H1 (cell line): ENCODE measurements around the gene AGAP1. TPM values are rescaled to one million over a fixed set of nuclear protein-coding genes. Genes with fewer than 3 reads are reported as not detected.

ENCODE experiments used
- CTCF ChIA-PET: fragments of 300-600 bp; sonication (Branson Sonifier 250); formaldehyde crosslinking; loops from one replicate; lab custom pipeline; 2021; ENCODE audit not compliant: partially characterized antibody; lab: Charles Lee
- POLR2A ChIA-PET: fragments of 300-600 bp; sonication (Branson Sonifier 250); formaldehyde crosslinking; loops from one replicate; lab custom pipeline; 2021; ENCODE audit warnings: inconsistent platforms; ENCODE audit not compliant: partially characterized antibody; lab: Charles Lee
- DNase-seq, 2 experiments: peaks; one replicate each; pipeline versions ENCODE4 v3.0.0 to v3.0.0-alpha.2; 2010 to 2022; ENCODE audit warnings: low spot score in 2 of 2, low read depth in 1 of 2, mixed read lengths in 1 of 2
- FAIRE-seq: peaks from 2 replicates; lab custom pipeline; 2011; peaks lifted over from hg19 to GRCh38; lab: Jason Lieb, UNC
- H2AFZ ChIP-seq: 2 replicates; pipeline ENCODE4 v1.8.1; 2012; ENCODE audit warnings: low read length, inconsistent platforms
- H2AK5ac ChIP-seq: 2 replicates; pipeline ENCODE4 v1.6.1; 2013; ENCODE audit warnings: low read depth, low read length
- H2BK120ac ChIP-seq: replicated peaks from 2 replicates; pipeline ENCODE3; 2013; ENCODE audit warnings: low read depth, low read length, inconsistent platforms
- H2BK12ac ChIP-seq: 2 replicates; pipeline ENCODE4 v1.6.1; 2013; ENCODE audit warnings: low read depth, low read length
- H2BK15ac ChIP-seq: 2 replicates; pipeline ENCODE4 v1.6.1; 2013; ENCODE audit warnings: low read length
- H2BK20ac ChIP-seq: 2 replicates; pipeline ENCODE4 v1.6.1; 2013; ENCODE audit warnings: low read length
- H2BK5ac ChIP-seq: 2 replicates; pipeline ENCODE4 v1.6.1; 2013; ENCODE audit warnings: low read depth, low read length
- H3K14ac ChIP-seq: 2 replicates; pipeline ENCODE4 v1.6.1; 2013; ENCODE audit warnings: inconsistent platforms; ENCODE audit not compliant: insufficient read length
- H3K18ac ChIP-seq: 2 replicates; pipeline ENCODE4 v1.6.1; 2013; ENCODE audit warnings: low read length; ENCODE audit errors: extremely low read depth
- H3K23ac ChIP-seq: 2 replicates; pipeline ENCODE4 v1.6.1; 2013; ENCODE audit warnings: inconsistent platforms; ENCODE audit not compliant: insufficient read length
- H3K23me2 ChIP-seq: 2 replicates; pipeline ENCODE4 v1.6.1; 2013; ENCODE audit warnings: low read depth, low read length
- H3K27ac ChIP-seq: 2 replicates; pipeline ENCODE4 v1.6.1; 2011; ENCODE audit warnings: low read depth, low read length, inconsistent platforms
- H3K27me3 ChIP-seq, 4 experiments: replicated peaks in 1 of 4; 1 replicate in 1 of 4; 2 replicates in 3 of 4; pipeline versions ENCODE4 v1.6.1 to v1.8.1; 2011 to 2013; ENCODE audit warnings: low read length in 3 of 4, mild to moderate bottlenecking in 3 of 4, inconsistent platforms in 2 of 4, mixed read lengths in 2 of 4, moderate library complexity in 1 of 4; ENCODE audit not compliant: control insufficient read depth in 3 of 4, insufficient read depth in 3 of 4; ENCODE audit errors: extremely low read depth in 1 of 4
- H3K36me3 ChIP-seq, 4 experiments: 2 replicates each; pipeline versions ENCODE4 v1.6.1 to v1.8.1; 2011 to 2013; ENCODE audit warnings: mild to moderate bottlenecking in 4 of 4, low read length in 3 of 4, moderate library complexity in 2 of 4, control low read depth in 1 of 4, inconsistent platforms in 1 of 4; ENCODE audit not compliant: insufficient read depth in 4 of 4, control insufficient read depth in 2 of 4
- H3K4ac ChIP-seq: replicated peaks from 2 replicates; pipeline ENCODE3; 2013; ENCODE audit warnings: low read length, low read depth, mixed read lengths, inconsistent platforms; ENCODE audit not compliant: insufficient read length
- H3K4me1 ChIP-seq, 4 experiments: replicated peaks in 1 of 4; 1 replicate in 1 of 4; 2 replicates in 3 of 4; pipeline versions ENCODE4 v1.6.1 to v1.8.1; 2011 to 2013; ENCODE audit warnings: low read length in 3 of 4, inconsistent platforms in 2 of 4, mixed read lengths in 1 of 4; ENCODE audit not compliant: insufficient read depth in 4 of 4, control insufficient read depth in 3 of 4
- H3K4me2 ChIP-seq, 2 experiments: 2 replicates each; pipeline versions ENCODE4 v1.6.1 to v1.8.1; 2011 to 2013; ENCODE audit warnings: low read depth in 2 of 2, low read length in 2 of 2, control low read depth in 1 of 2, inconsistent platforms in 1 of 2, mild to moderate bottlenecking in 1 of 2; ENCODE audit not compliant: insufficient read depth in 1 of 2
- H3K4me3 ChIP-seq, 4 experiments: fragments of 200-600, 300-600 bp in 1 of 4; sonication (generic), shearing (Covaris generic), sonication (Bioruptor Twin) in 1 of 4; 2 replicates each; pipeline versions ENCODE4 v1.5.1 to v1.8.1; 2011 to 2016; ENCODE audit warnings: low read length in 4 of 4, low read depth in 3 of 4, control low read depth in 2 of 4, inconsistent platforms in 2 of 4, mild to moderate bottlenecking in 2 of 4, mixed read lengths in 1 of 4, moderate library complexity in 1 of 4; ENCODE audit not compliant: insufficient read depth in 2 of 4; ENCODE audit errors: extremely low read depth in 1 of 4
- H3K56ac ChIP-seq: replicated peaks from 2 replicates; pipeline ENCODE3; 2013; ENCODE audit warnings: low read depth, mild to moderate bottlenecking, mixed read lengths, low read length, inconsistent platforms; ENCODE audit not compliant: insufficient read length
- H3K79me1 ChIP-seq: 2 replicates; pipeline ENCODE4 v1.6.1; 2013; ENCODE audit warnings: low read depth, low read length, control low read depth
- H3K79me2 ChIP-seq, 2 experiments: 2 replicates each; pipeline versions ENCODE4 v1.6.1 to v1.8.1; 2012 to 2013; ENCODE audit warnings: low read length in 2 of 2, mild to moderate bottlenecking in 2 of 2, inconsistent platforms in 1 of 2; ENCODE audit not compliant: insufficient read depth in 2 of 2, control insufficient read depth in 1 of 2
- H3K9ac ChIP-seq, 4 experiments: replicated peaks in 1 of 4; 1 replicate in 1 of 4; 2 replicates in 3 of 4; pipeline versions ENCODE4 v1.6.1 to v1.8.1; 2011 to 2013; ENCODE audit warnings: low read depth in 3 of 4, low read length in 3 of 4, control low read depth in 2 of 4, mild to moderate bottlenecking in 2 of 4, moderate library complexity in 2 of 4, inconsistent platforms in 1 of 4; ENCODE audit errors: extremely low read depth in 1 of 4
- H3K9me3 ChIP-seq, 2 experiments: 2 replicates each; pipeline versions ENCODE4 v1.6.1 to v1.8.1; 2012 to 2013; ENCODE audit warnings: mild to moderate bottlenecking in 2 of 2, moderate library complexity in 2 of 2, control low read depth in 1 of 2, inconsistent platforms in 1 of 2, low read depth in 1 of 2, low read length in 1 of 2, mixed read lengths in 1 of 2; ENCODE audit not compliant: insufficient read depth in 2 of 2
- H4K20me1 ChIP-seq, 2 experiments: replicated peaks in 1 of 2; 2 replicates each; pipeline versions ENCODE3 to v1.8.1; 2011 to 2013; ENCODE audit warnings: inconsistent platforms in 2 of 2, low read length in 2 of 2, mild to moderate bottlenecking in 1 of 2; ENCODE audit not compliant: insufficient read depth in 2 of 2, control insufficient read depth in 1 of 2
- H4K5ac ChIP-seq: 2 replicates; pipeline ENCODE4 v1.6.1; 2013; ENCODE audit warnings: low read length, low read depth, mixed read lengths, inconsistent platforms; ENCODE audit not compliant: insufficient read length
- H4K8ac ChIP-seq: 2 replicates; pipeline ENCODE4 v1.8.0; 2013; ENCODE audit warnings: mild to moderate bottlenecking, moderate library complexity, low read length, inconsistent platforms; ENCODE audit not compliant: insufficient read depth; ENCODE audit errors: extremely low read depth
- H4K91ac ChIP-seq: replicated peaks from 2 replicates; pipeline ENCODE3; 2013; ENCODE audit warnings: low read length, mixed read lengths, inconsistent platforms; ENCODE audit not compliant: insufficient read length
- ASH2L ChIP-seq: fragments of 200-600, 300-600 bp; sonication (generic); IDR thresholded peaks from one replicate; pipeline ENCODE4 v1.7.1; 2017; ENCODE audit warnings: low read length
- CBX5 ChIP-seq: fragments of 300-800, 300-1000 bp; sonication (generic); IDR thresholded peaks from 2 replicates; pipeline ENCODE4 v1.7.1; 2016; ENCODE audit warnings: antibody characterized with exemption, low read length, low read depth
- CBX8 ChIP-seq: fragments of 300-800, 300-1000 bp; sonication (generic); IDR thresholded peaks from 2 replicates; pipeline ENCODE4 v1.7.1; 2016; ENCODE audit warnings: low read depth, low read length, borderline replicate concordance
- CHD1 ChIP-seq: IDR thresholded peaks from 2 replicates; pipeline ENCODE4 v1.6.1; 2012; ENCODE audit warnings: low read depth, low read length, improper control_type of control experiment
- CHD2 ChIP-seq: IDR thresholded peaks from 2 replicates; pipeline ENCODE4 v1.6.1; 2012; ENCODE audit warnings: low read length, improper control_type of control experiment
- HDAC2 ChIP-seq, 2 experiments: fragments of 300-600 bp in 1 of 2; sonication (generic) in 1 of 2; IDR thresholded peaks; 2 replicates each; pipeline ENCODE4 v1.6.1; 2011 to 2012; ENCODE audit warnings: low read depth in 2 of 2, low read length in 2 of 2, mild to moderate bottlenecking in 2 of 2, moderate library complexity in 2 of 2, borderline replicate concordance in 1 of 2, inconsistent platforms in 1 of 2
- MAFK ChIP-seq: IDR thresholded peaks from 2 replicates; pipeline ENCODE4 v1.6.1; 2012; ENCODE audit warnings: low read depth, mild to moderate bottlenecking, improper control_type of control experiment, low read length
- NANOG ChIP-seq: IDR thresholded peaks from 2 replicates; pipeline ENCODE4 v1.6.1; 2011; ENCODE audit warnings: low read length, low read depth, mild to moderate bottlenecking, inconsistent platforms; ENCODE audit not compliant: insufficient read depth, poor library complexity, severe bottlenecking
- RXRA ChIP-seq: IDR thresholded peaks from 2 replicates; pipeline ENCODE4 v1.6.1; 2011; ENCODE audit warnings: low read depth, mild to moderate bottlenecking, low read length, moderate library complexity; ENCODE audit not compliant: insufficient read depth
- SRF ChIP-seq: IDR thresholded peaks from 2 replicates; pipeline ENCODE4 v1.6.1; 2011; ENCODE audit warnings: mild to moderate bottlenecking, low read depth, low read length, moderate library complexity
- SUZ12 ChIP-seq: fragments of 200-600 bp; sonication (generic); IDR thresholded peaks from 2 replicates; pipeline ENCODE4 v1.6.1; 2012; ENCODE audit warnings: mild to moderate bottlenecking, inconsistent platforms, low read length, moderate library complexity, mixed read lengths
- TAF1 ChIP-seq: IDR thresholded peaks from 2 replicates; pipeline ENCODE4 v1.6.1; 2011; ENCODE audit warnings: mild to moderate bottlenecking, low read depth, low read length
- TCF12 ChIP-seq: IDR thresholded peaks from 2 replicates; pipeline ENCODE4 v1.6.1; 2011; ENCODE audit warnings: low read depth, mild to moderate bottlenecking, low read length
- TEAD4 ChIP-seq: IDR thresholded peaks from 2 replicates; pipeline ENCODE4 v1.6.1; 2012; ENCODE audit warnings: low read depth, low read length, inconsistent platforms, mixed read lengths
- WGBS, 2 experiments: shearing (Covaris generic) in 1 of 2; methylation state at CpG; one replicate each; pipeline versions ENCODE4 v1.1.6 to v1.1.7; 2013 to 2015; ENCODE audit warnings: low lambda C conversion rate in 2 of 2, mixed read lengths in 2 of 2, inconsistent platforms in 1 of 2, low coverage in 1 of 2, missing lambda C conversion rate in 1 of 2; ENCODE audit not compliant: insufficient replicate concordance in 2 of 2, insufficient coverage in 1 of 2, insufficient read length in 1 of 2; ENCODE audit errors: extremely low coverage in 1 of 2, missing lambda C conversion rate in 1 of 2; 5-methylcytosine and 5-hydroxymethylcytosine counted together
- polyA plus RNA-seq, 7 experiments: library from polyadenylated mRNA; depleted of rRNA in 3 of 7; stranded (reverse) in 5 of 7; unstranded in 2 of 7; fragments of >200 nt in 5 of 7; fragments of 200-250 nt in 2 of 7; gene quantifications; 1 replicate in 5 of 7; 2 replicates in 1 of 7; 4 replicates in 1 of 7; pipeline versions ENCODE4 v1.2.1 to v1.2.3, GENCODE V29; 2011 to 2013; ENCODE audit warnings: missing spikeins in 2 of 7, mixed read lengths in 2 of 7
- total RNA-seq: library from RNA; stranded (reverse); fragmentation: NEBNext Ultra II Directional; extraction: Animal tissue kit (Norgen Biotek cat#: 25700); gene quantifications from 2 replicates; pipeline ENCODE4 v1.2.1, GENCODE V29; 2021

Gene AGAP1
- total and polyA plus RNA-seq, 2 of the 8 experiments (the other 6 are each of a cell fraction or from before 2014, with no cell fraction given), result 18.1 to 39.4 TPM

DNA sequence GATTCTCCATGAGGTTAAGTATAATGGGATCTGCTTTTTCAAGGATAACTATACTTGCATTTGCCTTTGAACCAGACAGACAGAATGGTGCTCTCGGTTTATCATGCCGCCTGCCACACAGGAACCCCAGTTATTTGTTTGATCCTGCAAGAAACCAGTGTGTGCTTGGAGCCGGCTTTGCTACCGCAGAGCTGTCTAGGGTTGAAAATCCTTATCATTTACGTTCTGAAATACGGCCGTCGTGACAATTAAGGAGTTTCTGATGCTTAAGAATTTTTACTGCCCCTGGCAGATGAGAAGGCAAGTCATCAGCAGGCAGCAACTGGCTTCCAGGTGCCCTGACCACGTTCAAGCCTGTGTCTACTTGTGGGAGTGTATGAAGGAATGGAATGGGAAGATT is 562.3 kb downstream of the AGAP1 start:
- Histone ChIP-seq H3K4ac (no peak overlapping the region), H2BK12ac (no peak overlapping the region), H3K18ac (no peak overlapping the region), H3K23me2 (no peaks in the 10 kb centered on the region), H3K14ac (no peak overlapping the region), H3K56ac (no peak overlapping the region), H3K79me2 (no peaks in the 10 kb centered on the region), H4K20me1 (no peaks in the 10 kb centered on the region), H4K5ac (no peak overlapping the region), H3K9me3 (0 out of 4 replicates have a peak, but pooled peaks cover 0 to 3% of the 10 kb centered on the region in 2 experiments), H4K91ac (no peak overlapping the region), H4K8ac (no peak overlapping the region; the same call in 1 of the 2 replicates), H3K23ac (no peak overlapping the region), H3K4me1 (peaks cover 10 to 28% (median 17%) of the 10 kb centered on the region in 4 experiments), H2BK20ac (no peak overlapping the region), H3K27me3 (peaks cover 0 to 8% (median 2%) of the 10 kb centered on the region in 4 experiments; a peak in 4 of 7 replicates), H3K9ac (no peak overlapping the region), H2BK120ac (no peak overlapping the region), H2AK5ac (no peak overlapping the region), H3K4me2 (no peak overlapping the region), H2BK15ac (no peak overlapping the region), H3K79me1 (no peaks in the 10 kb centered on the region), H3K27ac (no peak overlapping the region), H2BK5ac (no peak overlapping the region), H3K4me3 (no peak overlapping the region), H2AFZ (no peak overlapping the region), H3K36me3 (no peaks in the 10 kb centered on the region)
- no peak for DNase-seq
- FAIRE-seq, result no peak
- WGBS, 2 experiments, result 89% methylated on average over 9 of the region's 9 CpGs; no CpG with 5 or more reads in 1 of the 2 experiments
- ChIA-PET POLR2A (no interaction called here), CTCF (interaction anchor here (0.7 to 1.2 kb wide), 3 partner anchors 10 to 125 kb away, joined by 3 to 4 read pairs (median 3); no protein-coding TSS in a partner anchor)
- no peak for TF ChIP-seq CHD1
- no peak for TF ChIP-seq SRF
- TF ChIP-seq SUZ12, result no peak
- no peak for TF ChIP-seq TAF1
- TF ChIP-seq CHD2, result no peak
- no peak for TF ChIP-seq CBX5
- no peak for TF ChIP-seq TCF12
- no peak for TF ChIP-seq NANOG
- no peak for TF ChIP-seq ASH2L
- no peak for TF ChIP-seq HDAC2 (IDR thresholded peaks at IDR 0.05; ENCODE audit: borderline replicate concordance in 1 of 2, low read depth in 2 of 2, low read length in 2 of 2)
- TF ChIP-seq RXRA, result no peak
- TF ChIP-seq TEAD4, result no peak
- TF ChIP-seq CBX8, result no peak
- no peak for TF ChIP-seq MAFK
